HG02870 (cell line): Measurements from ENCODE around the gene LTA4H.

Source experiments
- ATAC-seq: cut with Tn5 transposase; IDR thresholded peaks from one replicate; pipeline ENCODE4 v1.9.1; 2021; ENCODE audit warnings: mild to moderate bottlenecking, moderate library complexity; ENCODE audit not compliant: unreplicated experiment

LTA4H gene

GRCh38 chr12:96060041-96060440 is 24.7 kb upstream of the LTA4H start:
- ATAC-seq, result no peak

GRCh38 chr12:96057986-96058553 is 22.7 kb upstream of the LTA4H start:
- no peak for ATAC-seq

GRCh38 chr12:96056646-96057455 is 21.5 kb upstream of the LTA4H start:
- no peak for ATAC-seq

- ATAC-seq, result no peak
Observed at GRCh38 chr12:96054244-96054610, 18.8 kb upstream of the LTA4H start.

GRCh38 chr12:96053476-96054243 is 18.3 kb upstream of the LTA4H start:
- no peak for ATAC-seq

GRCh38 chr12:96051756-96052485 is 16.5 kb upstream of the LTA4H start:
- no peak for ATAC-seq

- no peak for ATAC-seq
Observed at GRCh38 chr12:96050139-96050538, 14.8 kb upstream of the LTA4H start.

GRCh38 chr12:96049101-96049500 is 13.7 kb upstream of the LTA4H start:
- no peak for ATAC-seq

GRCh38 chr12:96048393-96048969 is 13.1 kb upstream of the LTA4H start:
- no peak for ATAC-seq

GRCh38 chr12:96047229-96048211 is 12.1 kb upstream of the LTA4H start:
- ATAC-seq, result peak; percentile 64

GRCh38 chr12:96046543-96047228 is 11.3 kb upstream of the LTA4H start:
- ATAC-seq, result no peak

- no peak for ATAC-seq
Observed at GRCh38 chr12:96045566-96045965, 10.2 kb upstream of the LTA4H start.

GRCh38 chr12:96044943-96045290 is 9.5 kb upstream of the LTA4H start:
- no peak for ATAC-seq

GRCh38 chr12:96044017-96044942 is 8.9 kb upstream of the LTA4H start:
- ATAC-seq, result no peak

- ATAC-seq, result no peak
Observed at GRCh38 chr12:96041181-96041580, 5.8 kb upstream of the LTA4H start.

GRCh38 chr12:96040305-96041133 is 5.1 kb upstream of the LTA4H start:
- ATAC-seq, result no peak

GRCh38 chr12:96039516-96039915 is 4.1 kb upstream of the LTA4H start:
- no peak for ATAC-seq
